Measurements from ENCODE around the gene ADCYAP1R1. TPM values are rescaled to one million over a fixed set of nuclear protein-coding genes. Genes with fewer than 3 reads are reported as not detected.

The ADCYAP1R1 gene
- total and polyA plus RNA-seq, 7 donors: 0.60 to 35.7 (median 18.2) TPM; not detected in 1

- no peak overlapping the region for H3K27ac ChIP-seq
- H3K9me3 ChIP-seq: no peaks in the 10 kb centered on the region
- H3K4me3 ChIP-seq: no peak overlapping the region
- WGBS, 2 donors: 93 to 94% methylated on average over 2 of the region's 2 CpGs
- H3K4me1 ChIP-seq: peaks cover 0 to 9% (median 0%) of the 10 kb centered on the region in 4 donors
- DNase-seq: no peak
- intact Hi-C loops (cut with DNase I): loop anchor here (5.0 kb wide), 1 partner anchor 184 kb away; no protein-coding TSS in a partner anchor
- H3K36me3 ChIP-seq: no peaks in the 10 kb centered on the region
- H3K27me3 ChIP-seq: no peaks in the 10 kb centered on the region
- TF ChIP-seq CTCF (IDR thresholded peaks at IDR 0.05): no peak
- no peak for TF ChIP-seq POLR2AphosphoS5 (IDR thresholded peaks at IDR 0.05)
- no peak for TF ChIP-seq POLR2A (IDR thresholded peaks at IDR 0.05)
- TF ChIP-seq EP300 (IDR thresholded peaks at IDR 0.05): no peak
Measured at GRCh38 chr7:31121601-31122000, 69.5 kb downstream of the ADCYAP1R1 start.

- Histone ChIP-seq H3K4me1 (peaks cover 0 to 9% (median 0%) of the 10 kb centered on the region in 4 donors), H3K4me3 (no peak overlapping the region), H3K27me3 (no peaks in the 10 kb centered on the region), H3K9me3 (no peaks in the 10 kb centered on the region), H3K36me3 (no peaks in the 10 kb centered on the region), H3K27ac (no peak overlapping the region)
- intact Hi-C loops (cut with DNase I): loop anchor here (1.0 to 5.0 kb wide), 3 partner anchors 139 to 322 kb away; no protein-coding TSS in a partner anchor
- TF ChIP-seq CTCF (IDR thresholded peaks at IDR 0.05) (peak; percentile 49 to 76 (median 69)), POLR2A (IDR thresholded peaks at IDR 0.05) (no peak)
- peak; percentile 86 for DNase-seq
- 3 to 4% methylated on average over 4 of the region's 4 CpGs for WGBS, 2 donors
Measured at GRCh38 chr7:31122649-31123058, 70.5 kb downstream of the ADCYAP1R1 start.

GRCh38 chr7:31123321-31123720 lies 71.2 kb downstream of the ADCYAP1R1 start:
- DNase-seq: no peak

GRCh38 chr7:31123726-31124125 lies 71.6 kb downstream of the ADCYAP1R1 start:
- no peak for TF ChIP-seq CTCF (IDR thresholded peaks at IDR 0.05)
- no peak for TF ChIP-seq POLR2A (IDR thresholded peaks at IDR 0.05)
- no peak for TF ChIP-seq POLR2AphosphoS5 (IDR thresholded peaks at IDR 0.05)
- no peaks in the 10 kb centered on the region for H3K9me3 ChIP-seq
- H3K36me3 ChIP-seq: no peaks in the 10 kb centered on the region
- no peak for DNase-seq
- WGBS, 2 donors: 28 to 73% methylated on average over 2 of the region's 2 CpGs
- no peak overlapping the region for H3K27ac ChIP-seq
- no peaks in the 10 kb centered on the region for H3K27me3 ChIP-seq
- intact Hi-C loops (cut with DNase I): loop anchor here (5.0 kb wide), 1 partner anchor 186 kb away; no protein-coding TSS in a partner anchor
- H3K4me3 ChIP-seq: no peak overlapping the region
- H3K4me1 ChIP-seq: peaks cover 0 to 9% (median 0%) of the 10 kb centered on the region in 4 donors

More at GRCh38 chr7:31123321-31123720, 71.2 kb downstream of the ADCYAP1R1 start:
- intact Hi-C loops (cut with DNase I): loop anchor here (5.0 kb wide), 1 partner anchor 186 kb away; no protein-coding TSS in a partner anchor
- no peaks in the 10 kb centered on the region for H3K9me3 ChIP-seq
- no peak overlapping the region for H3K4me3 ChIP-seq
- 87 to 88% methylated on average over 6 of the region's 6 CpGs for WGBS, 2 donors
- no peaks in the 10 kb centered on the region for H3K27me3 ChIP-seq
- no peaks in the 10 kb centered on the region for H3K36me3 ChIP-seq
- TF ChIP-seq POLR2AphosphoS5 (IDR thresholded peaks at IDR 0.05) (no peak), POLR2A (IDR thresholded peaks at IDR 0.05) (no peak), EP300 (IDR thresholded peaks at IDR 0.05) (no peak), CTCF (IDR thresholded peaks at IDR 0.05) (no peak)
- no peak overlapping the region for H3K27ac ChIP-seq
- peaks cover 0 to 9% (median 0%) of the 10 kb centered on the region in 4 donors for H3K4me1 ChIP-seq

GRCh38 chr7:31125171-31125570 lies 73.1 kb downstream of the ADCYAP1R1 start:
- H3K4me1 ChIP-seq: peaks cover 0 to 9% (median 0%) of the 10 kb centered on the region in 4 donors
- DNase-seq: no peak
- no peaks in the 10 kb centered on the region for H3K9me3 ChIP-seq
- TF ChIP-seq POLR2AphosphoS5 (IDR thresholded peaks at IDR 0.05) (no peak), EP300 (IDR thresholded peaks at IDR 0.05) (no peak), POLR2A (IDR thresholded peaks at IDR 0.05) (no peak), CTCF (IDR thresholded peaks at IDR 0.05) (no peak)
- H3K4me3 ChIP-seq: no peak overlapping the region
- intact Hi-C loops (cut with DNase I): no loop called here
- no peaks in the 10 kb centered on the region for H3K36me3 ChIP-seq
- no peaks in the 10 kb centered on the region for H3K27me3 ChIP-seq
- 87 to 91% methylated on average over 4 of the region's 4 CpGs for WGBS, 2 donors
- H3K27ac ChIP-seq: no peak overlapping the region
